T-cell (primary cell): Measurements from ENCODE around the gene VEZT. TPM values are rescaled to one million over a fixed set of nuclear protein-coding genes. Genes with fewer than 3 reads are reported as not detected.

Source experiments
- ATAC-seq, 4 experiments: fragments of 200-7000 bp in 3 of 4; fragments of 150-1000 bp in 1 of 4; cut with Tn5 transposase; replicated peaks in 1 of 4; 1 replicate in 3 of 4; 2 replicates in 1 of 4; pipeline ENCODE4 v1.10.0; 2021; ENCODE audit warnings: moderate library complexity in 3 of 4, mild to moderate bottlenecking in 2 of 4, moderate number of reproducible peaks in 1 of 4
- CTCF ChIA-PET, 2 donors: fragments of 300-600 bp; sonication (Branson Sonifier 250); formaldehyde crosslinking; loops; one replicate each; lab custom pipeline; 2022; ENCODE audit warnings: antibody characterized with exemption in 2 of 2; lab: Charles Lee
- POLR2A ChIA-PET, 2 donors: fragments of 300-600 bp; sonication (Branson Sonifier 250); formaldehyde crosslinking; loops; one replicate each; lab custom pipeline; 2022; ENCODE audit warnings: antibody characterized with exemption in 2 of 2; lab: Charles Lee
- DNase-seq, 35 experiments: peaks; one replicate each; pipeline versions ENCODE4 v3.0.0 to v3.0.0-alpha.2; 2013 to 2023
- H3K27ac ChIP-seq: one replicate; pipeline ENCODE4 v1.5.1; 2013; ENCODE audit warnings: low read length
- H3K27me3 ChIP-seq, 2 experiments: replicated peaks in 1 of 2; 1 replicate in 1 of 2; 2 replicates in 1 of 2; pipeline versions ENCODE4 v1.6.1 to v1.7.0; 2013; ENCODE audit warnings: low read length in 1 of 2, mixed read lengths in 1 of 2; ENCODE audit not compliant: control insufficient read depth in 2 of 2, insufficient read depth in 2 of 2; ENCODE audit errors: extremely low read depth in 1 of 2
- H3K36me3 ChIP-seq, 2 donors: 1 replicate in 1 of 2; 2 replicates in 1 of 2; pipeline versions ENCODE4 v1.6.1 to v1.7.0; 2013; ENCODE audit warnings: low read length in 1 of 2; ENCODE audit not compliant: control insufficient read depth in 2 of 2, insufficient read depth in 1 of 2; ENCODE audit errors: extremely low read depth in 1 of 2
- H3K4me1 ChIP-seq, 2 experiments: 1 replicate in 1 of 2; 2 replicates in 1 of 2; pipeline versions ENCODE4 v1.6.1 to v1.7.0; 2013; ENCODE audit warnings: low read length in 2 of 2, mixed read lengths in 1 of 2; ENCODE audit not compliant: insufficient read depth in 2 of 2, control insufficient read depth in 1 of 2; ENCODE audit errors: extremely low read depth in 1 of 2
- H3K4me3 ChIP-seq, 2 donors: 1 replicate in 1 of 2; 2 replicates in 1 of 2; pipeline versions ENCODE4 v1.5.1 to v1.7.0; 2013; ENCODE audit warnings: mild to moderate bottlenecking in 2 of 2, low read length in 1 of 2, moderate library complexity in 1 of 2; ENCODE audit not compliant: control insufficient read depth in 1 of 2; ENCODE audit errors: extremely low read depth in 1 of 2
- H3K9me3 ChIP-seq: 2 replicates; pipeline ENCODE4 v1.7.0; 2013
- H3K27ac Mint-ChIP-seq, 2 donors: one replicate each; pipeline ENCODE4 v1.8.0; 2020 to 2021; ENCODE audit warnings: mild to moderate bottlenecking in 2 of 2, mixed read lengths in 2 of 2
- H3K27me3 Mint-ChIP-seq, 2 donors: one replicate each; pipeline ENCODE4 v1.8.0; 2021 to 2022; ENCODE audit warnings: mixed read lengths in 2 of 2
- H3K36me3 Mint-ChIP-seq: one replicate; pipeline ENCODE4 v1.8.0; 2021; ENCODE audit warnings: mixed read lengths
- H3K4me1 Mint-ChIP-seq, 3 donors: one replicate each; pipeline ENCODE4 v1.8.0; 2020 to 2022; ENCODE audit warnings: mixed read lengths in 3 of 3, mild to moderate bottlenecking in 1 of 3
- H3K4me3 Mint-ChIP-seq, 3 donors: one replicate each; pipeline ENCODE4 v1.8.0; 2020 to 2022; ENCODE audit warnings: mild to moderate bottlenecking in 3 of 3, mixed read lengths in 3 of 3, moderate library complexity in 3 of 3
- H3K9me3 Mint-ChIP-seq, 3 donors: one replicate each; pipeline ENCODE4 v1.8.0; 2020 to 2022; ENCODE audit warnings: mixed read lengths in 3 of 3
- WGBS: methylation state at CpG from one replicate; pipeline ENCODE4 v1.1.5; 2013; ENCODE audit warnings: missing lambda C conversion rate; ENCODE audit not compliant: insufficient coverage; 5-methylcytosine and 5-hydroxymethylcytosine counted together
- total RNA-seq, 35 experiments: library from RNA in 6 of 35; stranded (reverse) in 6 of 35; fragments of 120-200 nt in 1 of 35; gene quantifications; one replicate each; pipeline versions ENCODE4 v1.2.1 to v1.2.4 and lab custom pipeline; 2013 to 2026

Gene VEZT
- total RNA-seq, 5 donors from 2014 or later (not counting 1 experiment from before 2014, with no cell fraction given), result 27.0 to 48.9 (median 36.8) TPM

DNA sequence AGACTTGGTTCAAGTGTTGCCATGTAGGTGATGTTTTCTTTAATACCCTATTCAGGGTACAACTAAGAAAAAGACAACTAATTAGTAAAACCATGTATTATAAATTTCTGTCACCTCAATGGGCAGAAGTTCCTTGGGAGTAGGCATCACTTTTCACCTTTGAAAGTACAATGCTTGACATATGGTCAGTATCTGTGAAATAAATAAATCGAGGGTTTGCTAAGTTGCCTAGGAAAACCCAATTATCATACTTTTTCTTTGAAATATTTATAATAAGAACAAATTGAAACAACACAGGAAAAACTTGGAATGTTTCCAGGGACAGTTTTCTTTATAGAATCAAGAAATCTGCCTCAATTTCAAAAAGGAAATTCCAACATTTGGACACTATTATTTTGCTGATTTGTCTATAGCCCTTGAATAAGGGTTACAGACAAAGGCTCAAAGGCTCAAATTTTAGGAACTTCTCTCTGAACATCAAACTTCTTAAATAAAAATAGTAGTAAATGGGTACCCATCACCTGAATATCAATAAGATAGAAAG is 14.0 kb upstream of the VEZT start:
- DNase-seq (no peak), ATAC-seq (no peak)
- Mint-ChIP-seq H3K36me3 (no peaks in the 10 kb centered on the region), H3K4me1 (peaks cover 8 to 21% (median 9%) of the 10 kb centered on the region in 3 donors), H3K27ac (peak overlapping the region in 1 of 2 donors; percentile 33), H3K4me3 (no peak overlapping the region), H3K27me3 (peaks cover 0 to 3% of the 10 kb centered on the region in 2 donors), H3K9me3 (no peaks in the 10 kb centered on the region)
- no peaks in the 10 kb centered on the region for H3K36me3 ChIP-seq
- no peaks in the 10 kb centered on the region for H3K9me3 ChIP-seq
- H3K4me3 ChIP-seq, result no peak overlapping the region
- POLR2A ChIA-PET, result no interaction called here
- peaks cover 0 to 12% of the 10 kb centered on the region in 2 experiments for H3K4me1 ChIP-seq
- H3K27me3 ChIP-seq, result no peaks in the 10 kb centered on the region
- CTCF ChIA-PET, result no interaction called here
- no peak overlapping the region for H3K27ac ChIP-seq
- no CpG with 5 or more reads among the region's 1 CpG for WGBS

- 45% methylated on average over 2 of the region's 11 CpGs for WGBS
- no peaks in the 10 kb centered on the region for H3K9me3 ChIP-seq
These were observed 13.3 kb upstream of the VEZT start for GRCh38 chr12:95204141-95204866.

GRCh38 chr12:95205016-95205624 is 12.5 kb upstream of the VEZT start:
- Mint-ChIP-seq H3K27ac (no peak overlapping the region), H3K4me3 (no peak overlapping the region), H3K9me3 (no peaks in the 10 kb centered on the region), H3K4me1 (peaks cover 8 to 21% (median 9%) of the 10 kb centered on the region in 3 donors), H3K27me3 (peaks cover 0 to 6% of the 10 kb centered on the region in 2 donors), H3K36me3 (no peaks in the 10 kb centered on the region)
- Histone ChIP-seq H3K4me3 (no peak overlapping the region), H3K4me1 (peaks cover 0 to 12% of the 10 kb centered on the region in 2 experiments), H3K27me3 (no peaks in the 10 kb centered on the region), H3K36me3 (no peaks in the 10 kb centered on the region), H3K27ac (no peak overlapping the region), H3K9me3 (no peaks in the 10 kb centered on the region)
- DNase-seq (no peak), ATAC-seq (no peak)
- ChIA-PET POLR2A (no interaction called here), CTCF (interaction anchor here (0.6 kb wide), 2 partner anchors 13 to 128 kb away, joined by 3 read pairs; no protein-coding TSS in a partner anchor)
- no CpG with 5 or more reads among the region's 2 CpGs for WGBS

More at GRCh38 chr12:95204141-95204866, 13.3 kb upstream of the VEZT start:
- H3K4me3 Mint-ChIP-seq, result no peak overlapping the region
- peaks cover 0 to 12% of the 10 kb centered on the region in 2 experiments for H3K4me1 ChIP-seq
- H3K4me3 ChIP-seq, result no peak overlapping the region
- H3K27ac ChIP-seq, result no peak overlapping the region
- no peaks in the 10 kb centered on the region for H3K9me3 Mint-ChIP-seq
- no peak for ATAC-seq
- CTCF ChIA-PET, result interaction anchor here (0.6 kb wide), 2 partner anchors 13 to 129 kb away, joined by 3 read pairs; no protein-coding TSS in a partner anchor
- H3K4me1 Mint-ChIP-seq, result peaks cover 8 to 21% (median 9%) of the 10 kb centered on the region in 3 donors
- POLR2A ChIA-PET, result no interaction called here
- H3K36me3 ChIP-seq, result no peaks in the 10 kb centered on the region
- no peak for DNase-seq
- no peaks in the 10 kb centered on the region for H3K27me3 ChIP-seq
- H3K27me3 Mint-ChIP-seq, result peaks cover 0 to 6% of the 10 kb centered on the region in 2 donors
- no peaks in the 10 kb centered on the region for H3K36me3 Mint-ChIP-seq
- H3K27ac Mint-ChIP-seq, result no peak overlapping the region

GRCh38 chr12:95205685-95206084 is 11.9 kb upstream of the VEZT start:
- Histone ChIP-seq H3K4me3 (no peak overlapping the region), H3K27me3 (no peaks in the 10 kb centered on the region), H3K9me3 (no peaks in the 10 kb centered on the region), H3K36me3 (no peaks in the 10 kb centered on the region), H3K27ac (no peak overlapping the region), H3K4me1 (peaks cover 0 to 12% of the 10 kb centered on the region in 2 experiments)
- peaks cover 0 to 2% of the 10 kb centered on the region in 2 donors for H3K27me3 Mint-ChIP-seq
- no peak for DNase-seq
- no peaks in the 10 kb centered on the region for H3K9me3 Mint-ChIP-seq
- no peaks in the 10 kb centered on the region for H3K36me3 Mint-ChIP-seq
- WGBS, result 56% methylated on average over 4 of the region's 4 CpGs
- ChIA-PET CTCF (interaction anchor here in 1 of 2 donors (0.6 kb wide), 2 partner anchors 66 to 373 kb away, joined by 5 to 6 read pairs; no protein-coding TSS in a partner anchor), POLR2A (interaction anchor here in 1 of 2 donors (0.5 kb wide), 1 partner anchor 11 kb away, joined by 9 read pairs; no protein-coding TSS in a partner anchor)
- H3K4me3 Mint-ChIP-seq, result no peak overlapping the region
- peaks cover 8 to 19% (median 9%) of the 10 kb centered on the region in 3 donors for H3K4me1 Mint-ChIP-seq
- no peak overlapping the region for H3K27ac Mint-ChIP-seq
- ATAC-seq, result no peak

DNA sequence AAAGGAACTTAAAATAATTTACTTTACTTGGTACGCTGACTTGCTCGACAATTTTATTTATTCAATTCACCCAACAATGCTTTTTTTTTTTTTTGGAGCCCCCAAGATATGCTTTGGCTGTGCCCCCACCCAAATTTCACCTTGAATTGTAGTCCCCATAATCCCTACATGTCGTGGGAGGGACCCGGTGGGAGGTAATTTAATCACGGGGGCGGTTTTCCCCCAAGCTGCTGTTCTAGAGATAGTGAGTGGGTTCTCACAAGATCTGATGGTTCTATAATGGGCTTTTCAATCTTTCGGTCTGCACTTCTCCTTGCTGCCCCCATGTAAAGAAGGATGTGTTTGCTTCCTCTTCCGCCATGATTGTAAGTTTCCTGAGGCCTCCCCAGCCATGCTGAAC is 10.7 kb upstream of the VEZT start:
- Mint-ChIP-seq H3K4me3 (no peak overlapping the region), H3K9me3 (no peaks in the 10 kb centered on the region)
- CTCF ChIA-PET, result interaction anchor here in 1 of 2 donors (0.7 kb wide), 1 partner anchor 328 kb away, joined by 3 read pairs; no protein-coding TSS in a partner anchor

GRCh38 chr12:95207407-95207806 is 10.2 kb upstream of the VEZT start:
- H3K27me3 ChIP-seq, result no peaks in the 10 kb centered on the region
- no peak overlapping the region for H3K27ac ChIP-seq
- DNase-seq (no peak), ATAC-seq (no peak)
- Mint-ChIP-seq H3K9me3 (no peaks in the 10 kb centered on the region), H3K27me3 (peaks cover 0 to 2% of the 10 kb centered on the region in 2 donors), H3K4me1 (peaks cover 7 to 11% (median 8%) of the 10 kb centered on the region in 3 donors), H3K36me3 (no peaks in the 10 kb centered on the region), H3K27ac (no peak overlapping the region), H3K4me3 (no peak overlapping the region)
- ChIA-PET CTCF (no interaction called here), POLR2A (no interaction called here)
- H3K36me3 ChIP-seq, result no peaks in the 10 kb centered on the region
- no CpG with 5 or more reads among the region's 2 CpGs for WGBS
- H3K9me3 ChIP-seq, result no peaks in the 10 kb centered on the region
- peaks cover 0 to 9% of the 10 kb centered on the region in 2 experiments for H3K4me1 ChIP-seq
- no peak overlapping the region for H3K4me3 ChIP-seq

More for the DNA sequence above, 10.7 kb upstream of the VEZT start:
- ATAC-seq, result no peak
- Mint-ChIP-seq H3K27ac (no peak overlapping the region), H3K4me1 (peaks cover 7 to 12% (median 8%) of the 10 kb centered on the region in 3 donors), H3K36me3 (no peaks in the 10 kb centered on the region), H3K27me3 (peaks cover 0 to 2% of the 10 kb centered on the region in 2 donors)
- H3K36me3 ChIP-seq, result no peaks in the 10 kb centered on the region
- no peak overlapping the region for H3K27ac ChIP-seq
- POLR2A ChIA-PET, result interaction anchor here (0.6 kb wide), 2 partner anchors 203 to 818 kb away, joined by 3 to 8 read pairs; partner anchors contain the start of gene NDUFA12 (in 1 of the 2)
- no peaks in the 10 kb centered on the region for H3K27me3 ChIP-seq
- peaks cover 0 to 10% of the 10 kb centered on the region in 2 experiments for H3K4me1 ChIP-seq
- 100% methylated on average over 1 of the region's 8 CpGs for WGBS
- H3K4me3 ChIP-seq, result no peak overlapping the region
- DNase-seq, result no peak
- H3K9me3 ChIP-seq, result no peaks in the 10 kb centered on the region
